CD14-positive monocyte (primary cell): ENCODE results near the gene NUMB. TPM values are rescaled to one million over a fixed set of nuclear protein-coding genes. Genes with fewer than 3 reads are reported as not detected.
A peak's percentile ranks its signal among the peaks of the same experiment; 100 is the strongest.

ENCODE experiments used
- DNase-seq, 3 donors: peaks; one replicate each; pipeline ENCODE4 v3.0.0-alpha.2; 2011 to 2022
- H2AFZ ChIP-seq: 2 replicates; pipeline ENCODE4 v1.6.0; 2012; ENCODE audit warnings: mild to moderate bottlenecking, low read depth, low read length, inconsistent platforms; ENCODE audit not compliant: insufficient read depth, poor library complexity, severe bottlenecking
- H3K27ac ChIP-seq, 2 donors: 1 replicate in 1 of 2; 2 replicates in 1 of 2; pipeline ENCODE4 v1.5.1; 2012 to 2013; ENCODE audit warnings: low read length in 2 of 2, control low read depth in 1 of 2, inconsistent platforms in 1 of 2, low read depth in 1 of 2, mild to moderate bottlenecking in 1 of 2
- H3K27me3 ChIP-seq, 2 donors: one replicate each; pipeline versions ENCODE4 v1.6.0 to v1.6.1; 2011 to 2013; ENCODE audit warnings: low read length in 2 of 2; ENCODE audit not compliant: control insufficient read depth in 2 of 2, insufficient read depth in 2 of 2
- H3K36me3 ChIP-seq, 2 donors: replicated peaks in 1 of 2; 1 replicate in 1 of 2; 2 replicates in 1 of 2; pipeline versions ENCODE4 v1.5.1 to v1.6.1; 2012 to 2013; ENCODE audit warnings: low read length in 2 of 2, control low read depth in 1 of 2, inconsistent platforms in 1 of 2, mild to moderate bottlenecking in 1 of 2; ENCODE audit not compliant: insufficient read depth in 2 of 2, control insufficient read depth in 1 of 2
- H3K4me1 ChIP-seq, 2 donors: 1 replicate in 1 of 2; 2 replicates in 1 of 2; pipeline versions ENCODE4 v1.5.1 to v1.6.1; 2012 to 2013; ENCODE audit warnings: low read length in 2 of 2, control low read depth in 1 of 2, inconsistent platforms in 1 of 2, mild to moderate bottlenecking in 1 of 2, moderate library complexity in 1 of 2; ENCODE audit not compliant: insufficient read depth in 2 of 2, control insufficient read depth in 1 of 2
- H3K4me2 ChIP-seq: replicated peaks from 2 replicates; pipeline ENCODE3; 2012; ENCODE audit warnings: low read length, moderate library complexity, mild to moderate bottlenecking; ENCODE audit not compliant: poor library complexity, severe bottlenecking; ENCODE audit errors: extremely low read depth
- H3K4me3 ChIP-seq, 3 experiments: fragments of 200-600 bp in 1 of 3; sonication (generic) in 1 of 3; replicated peaks in 1 of 3; 1 replicate in 2 of 3; 2 replicates in 1 of 3; pipeline ENCODE4 v1.5.1; 2011 to 2013; ENCODE audit warnings: low read length in 3 of 3, mild to moderate bottlenecking in 3 of 3, control low read depth in 2 of 3, low read depth in 2 of 3, inconsistent platforms in 1 of 3, moderate library complexity in 1 of 3
- H3K79me2 ChIP-seq: 2 replicates; pipeline ENCODE4 v1.6.0; 2012; ENCODE audit warnings: mild to moderate bottlenecking, control low read depth, inconsistent platforms, low read length, moderate library complexity; ENCODE audit not compliant: insufficient read depth
- H3K9ac ChIP-seq: 2 replicates; pipeline ENCODE4 v1.6.0; 2017; ENCODE audit warnings: low read length, mild to moderate bottlenecking; ENCODE audit not compliant: insufficient read depth, poor library complexity, severe bottlenecking
- H3K9me3 ChIP-seq, 2 donors: replicated peaks in 1 of 2; 1 replicate in 1 of 2; 2 replicates in 1 of 2; pipeline versions ENCODE4 v1.5.1 to v1.6.1; 2012 to 2013; ENCODE audit warnings: low read length in 2 of 2, control low read depth in 1 of 2; ENCODE audit not compliant: control insufficient read depth in 1 of 2, insufficient read depth in 1 of 2
- H4K20me1 ChIP-seq: 2 replicates; pipeline ENCODE4 v1.6.0; 2012; ENCODE audit warnings: mild to moderate bottlenecking, low read length, control low read depth, moderate library complexity; ENCODE audit not compliant: insufficient read depth
- H3K27ac Mint-ChIP-seq, 7 donors: one replicate each; pipeline ENCODE4 v1.8.0; 2020; ENCODE audit warnings: mild to moderate bottlenecking in 7 of 7, mixed read lengths in 7 of 7, moderate library complexity in 6 of 7, inconsistent platforms in 2 of 7
- H3K27me3 Mint-ChIP-seq, 3 donors: one replicate each; pipeline ENCODE4 v1.8.0; 2021 to 2022; ENCODE audit warnings: low read depth in 3 of 3, mild to moderate bottlenecking in 3 of 3, mixed read lengths in 3 of 3, moderate library complexity in 3 of 3, inconsistent platforms in 1 of 3
- H3K36me3 Mint-ChIP-seq, 2 donors: one replicate each; pipeline ENCODE4 v1.8.0; 2020; ENCODE audit warnings: mixed read lengths in 2 of 2, inconsistent platforms in 1 of 2, mild to moderate bottlenecking in 1 of 2
- H3K4me1 Mint-ChIP-seq: one replicate; pipeline ENCODE4 v1.8.0; 2020; ENCODE audit warnings: mild to moderate bottlenecking, mixed read lengths
- H3K4me3 Mint-ChIP-seq, 2 donors: one replicate each; pipeline ENCODE4 v1.8.0; 2020; ENCODE audit warnings: mild to moderate bottlenecking in 2 of 2, mixed read lengths in 2 of 2, moderate library complexity in 1 of 2
- H3K9me3 Mint-ChIP-seq, 7 donors: one replicate each; pipeline ENCODE4 v1.8.0; 2020 to 2022; ENCODE audit warnings: mixed read lengths in 7 of 7, mild to moderate bottlenecking in 6 of 7, moderate library complexity in 6 of 7, inconsistent platforms in 2 of 7
- WGBS: methylation state at CpG from one replicate; pipeline ENCODE4 v1.1.5; 2013; ENCODE audit warnings: missing lambda C conversion rate; ENCODE audit not compliant: insufficient coverage; 5-methylcytosine and 5-hydroxymethylcytosine counted together
- intact Hi-C, 2 donors: fragments of 100-400 bp; cut with micrococcal nuclease; formaldehyde crosslinking; loops; one replicate each; pipeline versions ENCODE4 v1.15.0 to v1.15.1; 2023
- polyA plus RNA-seq, 3 donors: library from polyadenylated mRNA; depleted of rRNA in 1 of 3; unstranded in 2 of 3; stranded (reverse) in 1 of 3; fragments of 300-500 nt in 2 of 3; fragments of >200 nt in 1 of 3; fragmentation: Illumina TruSeq in 2 of 3; gene quantifications; 1 replicate in 2 of 3; 2 replicates in 1 of 3; pipeline ENCODE4 v1.2.3, GENCODE V29; 2012 to 2021
- TF ChIP-seq, protein P1 (sequence below): fragments of 200-600 bp; IDR thresholded peaks from one replicate; pipeline ENCODE4 v1.8.0; 2022; ENCODE audit warnings: antibody characterized with exemption, mild to moderate bottlenecking

Gene NUMB
- polyA plus RNA-seq, 3 donors, result 83.4 to 223 (median 126) TPM

DNA sequence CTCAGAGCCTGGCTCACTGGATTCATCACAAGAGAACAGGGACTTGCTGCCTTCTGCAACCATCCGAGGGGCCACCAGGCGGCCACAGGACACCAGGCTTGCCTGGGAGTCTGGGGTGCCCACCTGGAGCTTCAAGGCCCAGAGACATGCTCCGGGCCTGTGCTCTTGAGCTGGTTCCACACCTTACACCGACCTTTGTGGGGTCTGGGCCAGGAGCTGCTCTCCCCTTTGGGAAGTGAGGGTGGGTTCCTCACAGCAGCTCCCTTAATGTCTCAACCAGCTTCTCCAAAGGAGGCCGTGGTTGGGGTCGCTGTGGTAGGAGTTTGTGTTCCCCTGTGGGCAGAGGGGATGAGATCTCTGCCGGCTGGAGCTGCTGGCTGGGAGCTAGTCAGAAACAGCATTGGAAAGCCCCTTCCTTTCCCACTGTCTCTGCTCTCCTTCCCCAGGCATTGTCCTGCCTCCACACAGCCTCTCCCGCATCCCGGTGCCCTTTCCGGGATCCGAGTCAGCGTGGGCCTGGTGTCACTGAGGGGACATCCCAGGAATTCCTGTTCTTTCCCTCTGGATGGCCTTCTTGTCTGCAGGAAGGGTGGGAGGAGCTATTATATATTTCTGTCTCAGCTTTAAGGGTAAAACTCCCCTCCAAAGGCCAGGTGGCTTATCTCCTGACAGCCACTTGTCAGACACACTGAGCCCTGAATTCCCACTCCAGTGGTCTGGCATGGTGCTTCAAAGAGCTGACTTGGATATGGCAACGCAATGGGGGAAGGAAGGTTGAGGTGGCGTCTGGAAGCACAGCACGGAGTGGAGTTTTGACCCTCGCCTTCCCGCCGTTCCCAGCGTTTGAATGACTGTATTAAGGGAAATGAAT is 226.1 kb downstream of the NUMB start:
- H3K27ac Mint-ChIP-seq, result no peak overlapping the region

DNA sequence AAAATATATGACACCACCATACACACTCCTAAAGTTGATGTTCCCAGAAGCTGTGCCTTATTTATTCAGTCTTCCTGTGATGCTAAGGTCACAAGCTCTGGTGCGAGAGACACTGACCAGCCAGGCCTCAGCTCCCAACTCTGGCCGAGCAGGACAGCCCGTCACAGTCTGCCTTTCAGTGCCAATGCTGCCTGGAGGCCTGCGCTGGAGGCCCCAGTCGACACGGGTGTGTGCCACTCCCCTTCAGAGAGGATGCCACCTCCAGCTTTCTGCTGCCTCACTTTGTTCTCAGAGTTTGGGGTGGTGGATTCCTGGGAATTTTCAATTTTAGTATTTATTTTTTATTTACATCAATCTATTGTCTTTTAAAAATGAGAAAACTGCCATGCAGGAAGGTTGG is 228.3 kb downstream of the NUMB start:
- peaks cover 38 to 44% of the 10 kb centered on the region in 2 donors for H3K36me3 Mint-ChIP-seq
- TF ChIP-seq, protein P1, sequence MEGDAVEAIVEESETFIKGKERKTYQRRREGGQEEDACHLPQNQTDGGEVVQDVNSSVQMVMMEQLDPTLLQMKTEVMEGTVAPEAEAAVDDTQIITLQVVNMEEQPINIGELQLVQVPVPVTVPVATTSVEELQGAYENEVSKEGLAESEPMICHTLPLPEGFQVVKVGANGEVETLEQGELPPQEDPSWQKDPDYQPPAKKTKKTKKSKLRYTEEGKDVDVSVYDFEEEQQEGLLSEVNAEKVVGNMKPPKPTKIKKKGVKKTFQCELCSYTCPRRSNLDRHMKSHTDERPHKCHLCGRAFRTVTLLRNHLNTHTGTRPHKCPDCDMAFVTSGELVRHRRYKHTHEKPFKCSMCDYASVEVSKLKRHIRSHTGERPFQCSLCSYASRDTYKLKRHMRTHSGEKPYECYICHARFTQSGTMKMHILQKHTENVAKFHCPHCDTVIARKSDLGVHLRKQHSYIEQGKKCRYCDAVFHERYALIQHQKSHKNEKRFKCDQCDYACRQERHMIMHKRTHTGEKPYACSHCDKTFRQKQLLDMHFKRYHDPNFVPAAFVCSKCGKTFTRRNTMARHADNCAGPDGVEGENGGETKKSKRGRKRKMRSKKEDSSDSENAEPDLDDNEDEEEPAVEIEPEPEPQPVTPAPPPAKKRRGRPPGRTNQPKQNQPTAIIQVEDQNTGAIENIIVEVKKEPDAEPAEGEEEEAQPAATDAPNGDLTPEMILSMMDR, result no peak
- peaks cover 0 to 2% (median 0%) of the 10 kb centered on the region in 7 donors for H3K9me3 Mint-ChIP-seq
- H3K4me1 ChIP-seq, result no peaks in the 10 kb centered on the region
- H3K27ac Mint-ChIP-seq, result peak overlapping the region in 2 of 7 donors; percentile 62 to 77
- H3K9ac ChIP-seq, result no peak overlapping the region
- H3K9me3 ChIP-seq, result no peaks in the 10 kb centered on the region
- WGBS, result 94% methylated on average over 2 of the region's 6 CpGs
- no peaks in the 10 kb centered on the region for H3K79me2 ChIP-seq
- no peak overlapping the region for H3K4me2 ChIP-seq
- H3K4me1 Mint-ChIP-seq, result peaks cover 5% of the 10 kb centered on the region
- no peak overlapping the region for H2AFZ ChIP-seq
- H3K27me3 ChIP-seq, result peaks cover 15 to 27% of the 10 kb centered on the region in 2 donors
- no peak overlapping the region for H3K4me3 ChIP-seq
- peaks cover 23 to 36% (median 24%) of the 10 kb centered on the region in 3 donors for H3K27me3 Mint-ChIP-seq
- H3K4me3 Mint-ChIP-seq, result no peak overlapping the region
- no peak overlapping the region for H3K27ac ChIP-seq
- no peak for DNase-seq
- H3K36me3 ChIP-seq, result peaks cover 28 to 43% of the 10 kb centered on the region in 2 donors
- peaks cover 33% of the 10 kb centered on the region for H4K20me1 ChIP-seq
- intact Hi-C loops, result no loop called here

More for the DNA sequence above, 226.1 kb downstream of the NUMB start:
- Histone ChIP-seq H3K4me3 (no peak overlapping the region), H3K9ac (no peak overlapping the region), H3K4me2 (no peak overlapping the region), H2AFZ (no peak overlapping the region), H3K9me3 (no peaks in the 10 kb centered on the region), H3K4me1 (peaks cover 5 to 14% of the 10 kb centered on the region in 2 donors), H3K79me2 (no peaks in the 10 kb centered on the region), H3K36me3 (peaks cover 13 to 23% of the 10 kb centered on the region in 2 donors), H4K20me1 (peaks cover 14% of the 10 kb centered on the region), H3K27me3 (peaks cover 28 to 48% of the 10 kb centered on the region in 2 donors), H3K27ac (no peak overlapping the region)
- Mint-ChIP-seq H3K4me3 (peak overlapping the region in 1 of 2 donors; percentile 19), H3K9me3 (peaks cover 0 to 14% (median 6%) of the 10 kb centered on the region in 7 donors), H3K4me1 (peaks cover 20% of the 10 kb centered on the region), H3K36me3 (peaks cover 25 to 31% of the 10 kb centered on the region in 2 donors), H3K27me3 (peaks cover 45 to 58% (median 46%) of the 10 kb centered on the region in 3 donors)
- DNase-seq, result no peak
- WGBS, result 71% methylated on average over 10 of the region's 19 CpGs
- intact Hi-C loops, result no loop called here
- TF ChIP-seq, protein P1, result peak; percentile 34
